GM20431 (cell line): ENCODE measurements around the gene CYP19A1.
"Not testable (repeated sequence)": the region's sequence is repeated elsewhere in the genome, so short reads cannot be mapped to it uniquely, and the experiment has no call there.

ENCODE experiments used
- in situ Hi-C: fragments of 300-500 bp; cut with MseI, MboI; formaldehyde crosslinking; loops from one replicate; pipeline ENCODE4 v1.15.0; 2020; ENCODE audit warnings: low sequenced_read_pairs; ENCODE audit not compliant: unreplicated experiment

CYP19A1 gene

DNA sequence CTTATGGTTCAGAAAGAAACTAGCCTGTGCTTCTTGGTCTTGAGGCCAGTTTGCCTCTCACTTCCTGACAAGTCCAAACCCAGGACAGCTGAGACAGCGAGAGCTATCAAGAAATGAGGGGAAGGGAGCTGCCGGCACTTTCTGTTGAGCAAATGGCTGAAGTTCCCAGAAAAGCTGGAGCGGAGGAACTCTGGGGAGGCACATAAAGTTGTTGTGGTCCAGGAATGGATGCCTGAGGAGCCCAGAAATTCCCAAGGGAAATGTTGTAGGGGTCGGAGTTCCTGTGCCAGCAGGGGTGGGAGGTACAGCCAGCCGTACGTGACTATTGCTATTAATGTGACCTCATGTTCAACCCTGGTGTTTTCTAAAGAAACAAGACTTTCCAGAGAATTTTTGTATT is 144.9 kb downstream of the CYP19A1 start:
- in situ Hi-C loops, result no loop called here

DNA sequence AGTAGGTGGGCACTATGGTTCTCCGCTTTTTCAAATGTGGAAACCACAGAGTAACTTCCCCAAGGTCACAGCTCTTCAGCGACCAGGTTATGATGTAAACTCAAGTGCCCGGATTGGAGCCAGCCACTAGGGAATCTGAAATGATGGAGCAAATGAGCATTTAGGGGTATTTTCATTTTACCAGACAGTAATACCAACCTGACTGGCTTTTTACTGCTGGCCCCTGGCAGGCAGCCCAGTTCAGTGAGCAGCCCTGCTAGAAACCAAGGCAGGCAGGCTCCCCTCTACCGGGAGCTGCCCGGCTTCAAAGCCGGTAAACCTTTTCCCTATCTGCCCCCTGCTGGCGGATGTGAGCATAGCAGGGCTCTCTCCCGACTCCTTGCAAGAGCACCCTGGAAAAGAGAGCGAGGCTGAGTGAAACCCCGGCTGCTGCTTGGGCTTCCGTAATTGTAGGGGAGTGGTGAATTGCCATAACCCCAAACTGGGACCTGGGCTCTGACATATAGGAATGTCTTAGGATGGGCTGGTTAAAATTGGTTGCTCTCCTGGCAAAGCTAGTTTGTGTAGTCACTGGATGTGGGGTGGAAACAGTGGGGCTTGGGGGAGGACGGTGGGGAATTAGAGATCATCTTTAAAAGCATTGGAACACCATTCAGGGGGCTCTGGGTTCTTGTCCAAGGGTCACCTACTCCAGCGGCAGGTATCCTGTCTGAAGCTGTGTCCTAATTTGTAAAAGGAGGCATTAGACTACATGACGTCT is 145.7 kb downstream of the CYP19A1 start:
- in situ Hi-C loops, result no loop called here

DNA sequence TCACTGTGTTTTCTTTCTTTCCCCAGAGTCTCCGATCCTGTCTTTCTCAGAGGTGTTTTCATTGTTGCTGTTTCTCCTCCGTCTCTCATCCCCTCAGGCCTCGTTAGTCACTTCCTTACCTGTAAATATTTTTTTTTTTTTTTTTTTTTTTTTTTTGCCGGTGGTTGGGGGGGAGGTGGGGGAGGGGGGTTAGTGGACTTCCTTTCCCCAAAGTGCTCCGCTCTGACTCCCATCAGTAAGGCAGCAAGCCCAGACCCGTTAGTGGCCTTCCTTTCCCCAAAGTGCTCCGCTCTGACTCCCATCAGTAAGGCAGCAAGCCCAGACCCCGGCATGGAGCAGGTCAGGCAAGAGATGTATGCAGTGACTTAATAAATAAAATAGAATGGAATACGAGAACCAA is 146.6 kb downstream of the CYP19A1 start:
- in situ Hi-C loops, result no loop called here

DNA sequence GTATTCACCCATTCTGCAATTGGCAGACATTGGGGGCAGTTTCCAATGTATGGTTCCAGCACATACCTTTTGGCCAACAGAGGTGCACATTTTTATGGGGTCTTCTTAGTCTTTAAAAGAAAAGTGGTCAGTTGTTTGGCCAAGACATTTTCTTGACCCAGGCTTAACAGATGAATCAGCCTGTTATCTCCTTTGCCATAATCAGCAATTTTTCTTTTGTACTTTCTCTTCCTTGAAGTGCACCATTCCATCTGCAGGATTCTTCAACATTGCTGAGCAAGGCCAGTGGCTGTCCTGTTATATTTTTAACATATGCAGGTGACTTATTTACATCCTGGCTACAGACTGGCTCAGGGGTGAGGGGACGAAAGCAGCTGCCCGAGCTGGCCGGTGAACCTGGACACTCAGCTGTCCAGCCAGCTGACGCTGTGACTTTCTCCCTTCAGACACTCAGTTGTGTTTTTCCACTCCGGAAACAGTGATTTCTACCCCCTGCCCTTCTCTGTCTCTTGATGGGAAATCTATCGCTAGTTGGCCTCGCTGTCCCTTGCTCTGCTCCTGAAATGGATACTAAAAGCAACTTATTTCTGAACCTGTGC is 147.2 kb downstream of the CYP19A1 start:
- in situ Hi-C loops, result no loop called here

DNA sequence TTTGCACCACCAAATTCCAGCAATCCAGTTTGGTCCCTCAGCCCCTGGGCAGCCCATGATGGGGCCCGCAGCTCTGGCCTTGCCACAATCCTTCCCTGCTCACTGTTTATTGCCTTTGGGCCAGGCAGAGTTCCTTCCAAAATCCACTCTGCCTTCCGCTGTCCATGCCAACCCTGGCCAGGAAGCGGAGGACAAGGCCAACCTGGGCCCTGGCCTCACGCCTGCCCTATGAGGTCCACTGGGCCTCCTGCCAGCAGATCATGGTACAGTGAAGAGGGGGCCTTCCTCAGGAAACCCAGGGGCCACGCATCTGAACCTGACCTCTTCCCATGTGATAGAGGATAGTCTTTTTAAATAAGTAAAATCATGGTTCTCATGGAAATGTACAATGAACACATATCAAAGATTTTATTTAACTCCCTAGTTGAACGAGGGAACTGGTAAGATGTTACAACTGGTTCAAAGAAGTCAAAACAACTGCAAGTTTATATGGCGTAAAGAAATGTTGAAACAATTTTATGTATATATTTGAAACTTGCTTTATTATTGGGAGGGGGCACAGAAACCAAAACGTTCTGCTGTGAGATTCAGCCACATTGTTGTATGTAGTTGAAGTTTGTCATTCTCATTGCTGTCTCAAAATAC is 147.8 kb downstream of the CYP19A1 start:
- in situ Hi-C loops, result no loop called here

DNA sequence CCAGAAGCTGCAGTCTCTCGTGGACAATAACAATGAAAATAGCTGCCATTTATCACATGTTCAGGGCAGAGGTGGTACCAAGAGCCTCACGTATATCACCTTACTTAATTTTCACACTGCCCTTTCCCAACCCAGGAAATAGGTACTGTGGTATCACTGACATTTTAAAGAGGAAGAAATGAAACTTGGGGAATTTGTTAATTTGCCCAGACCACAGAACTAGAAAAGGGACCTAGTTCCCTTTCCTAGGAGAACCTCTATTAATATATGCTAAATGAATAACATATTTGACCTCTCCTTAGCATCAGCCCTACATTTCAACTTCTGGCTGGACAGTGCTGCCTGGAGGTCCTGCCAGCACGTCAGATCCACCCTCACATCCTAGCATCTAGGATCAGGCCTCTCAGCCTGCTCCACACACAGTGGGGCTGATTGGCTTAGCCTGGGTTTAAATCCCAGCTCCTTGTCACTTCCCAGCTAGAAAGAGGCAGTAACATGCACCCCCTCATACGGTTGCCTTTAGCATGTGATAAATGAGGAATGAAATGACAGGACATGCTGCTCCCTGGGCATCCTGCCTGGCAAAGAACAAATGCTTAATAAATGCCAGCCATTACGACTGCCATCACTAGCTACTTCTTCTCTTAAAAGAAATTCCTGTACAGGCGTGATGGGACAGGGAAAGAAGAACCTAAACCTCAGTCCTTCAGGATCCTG is 148.6 kb downstream of the CYP19A1 start:
- in situ Hi-C loops, result no loop called here

DNA sequence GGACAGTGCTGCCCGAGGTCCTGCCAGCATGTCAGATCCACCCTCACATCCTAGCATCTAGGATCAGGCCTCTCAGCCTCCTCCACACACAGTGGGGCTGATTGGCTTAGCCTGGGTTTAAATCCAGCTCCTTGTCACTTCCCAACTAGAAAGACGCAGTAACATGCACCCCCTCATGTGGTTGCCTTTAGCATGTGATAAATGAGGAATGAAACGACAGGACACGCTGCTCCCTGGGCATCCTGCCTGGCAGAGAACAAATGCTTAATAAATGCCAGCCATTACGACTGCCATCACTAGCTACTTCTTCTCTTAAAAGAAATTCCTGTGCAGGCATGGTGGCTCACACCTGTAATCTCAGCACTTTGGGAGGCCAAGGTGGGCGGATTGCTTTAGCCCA is 149.6 kb downstream of the CYP19A1 start:
- in situ Hi-C loops, result not testable (repeated sequence)

DNA sequence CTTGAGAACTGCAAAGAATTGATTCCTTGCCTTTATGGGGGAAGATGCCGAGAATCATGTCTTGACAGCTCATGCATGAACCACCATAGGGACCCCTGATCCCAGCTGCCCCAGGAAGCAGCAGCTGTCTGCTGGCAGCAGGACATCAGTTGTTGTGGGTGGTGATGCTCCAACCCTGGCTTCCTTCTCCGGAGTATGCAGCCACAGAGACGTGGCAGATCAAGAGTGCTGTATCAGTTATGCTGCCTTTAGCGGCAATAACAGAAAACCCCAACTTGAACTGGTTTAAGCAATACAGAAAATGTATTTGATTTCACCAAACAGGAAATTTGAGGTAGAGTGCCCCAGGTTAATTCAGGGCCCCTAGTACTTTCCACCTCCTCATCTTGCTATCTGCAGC is 151.5 kb downstream of the CYP19A1 start:
- in situ Hi-C loops, result no loop called here

DNA sequence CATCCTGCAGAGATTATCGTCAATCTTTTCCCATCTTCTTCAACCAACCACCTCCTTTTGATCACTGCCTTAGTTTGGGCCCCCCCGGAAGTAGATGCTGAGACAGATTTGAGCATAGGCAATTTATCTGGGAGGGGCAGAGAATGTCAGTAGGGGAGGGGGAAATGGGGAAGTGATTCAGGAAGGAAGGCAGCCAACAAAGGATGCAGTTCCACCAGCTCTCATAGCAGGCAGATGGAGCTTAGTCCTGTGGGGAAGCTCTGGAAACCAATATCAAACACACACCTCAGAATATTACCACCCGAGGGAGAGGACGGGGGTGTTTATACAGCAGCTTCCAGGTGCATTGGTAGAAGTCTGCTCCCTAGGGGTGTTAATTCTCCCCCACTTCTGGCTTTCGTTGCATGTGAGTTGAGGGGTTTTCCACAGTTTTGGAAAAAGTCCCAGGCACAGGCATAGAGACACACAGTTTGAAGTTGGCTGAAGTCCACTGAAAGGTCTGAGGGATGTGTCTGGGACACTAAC is 152.2 kb downstream of the CYP19A1 start:
- in situ Hi-C loops, result no loop called here

DNA sequence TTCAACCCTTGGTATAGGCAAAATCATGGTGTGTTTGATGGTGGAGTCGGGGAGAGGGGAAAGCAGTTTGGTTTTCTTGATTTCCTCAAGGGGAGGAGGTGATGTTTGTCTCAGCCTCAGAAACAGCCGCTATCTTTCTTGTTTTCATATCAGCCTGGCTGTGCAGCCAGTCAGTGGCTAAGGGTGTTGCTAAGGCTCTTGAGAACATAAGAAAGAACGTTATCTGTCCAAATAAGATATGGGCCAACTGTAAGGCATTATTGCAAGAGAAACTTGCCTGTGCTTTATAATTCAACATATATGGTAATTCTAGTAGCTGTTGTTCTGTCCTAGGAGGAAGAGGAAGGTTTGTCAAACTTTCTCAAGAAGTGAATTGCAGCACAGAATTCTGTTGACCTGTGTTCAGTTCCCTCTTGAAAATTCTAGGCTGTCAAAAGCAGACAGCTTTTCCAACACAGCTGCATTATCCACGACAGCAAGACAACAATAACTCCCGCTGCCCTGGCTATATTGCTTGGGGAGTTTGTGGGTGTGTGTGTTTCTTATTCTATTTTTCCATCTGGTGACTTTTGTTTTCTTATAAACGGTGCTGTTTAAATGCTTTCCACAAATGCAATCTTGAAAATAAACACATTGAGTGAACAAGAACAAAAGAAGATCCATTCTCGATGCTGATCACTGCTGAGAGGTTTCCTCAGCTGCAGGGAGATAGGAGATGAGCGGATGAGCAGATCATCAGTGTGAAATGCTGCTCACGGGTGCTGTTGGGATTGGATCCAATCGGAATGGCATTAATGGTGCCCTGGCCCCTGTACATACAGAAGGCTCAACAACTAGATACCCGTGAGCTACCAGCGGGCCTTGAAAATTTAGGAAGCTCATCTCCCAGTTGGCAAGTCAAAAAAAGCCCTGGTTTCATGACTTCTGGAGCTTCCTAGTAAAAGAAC is 152.9 kb downstream of the CYP19A1 start:
- in situ Hi-C loops, result no loop called here

DNA sequence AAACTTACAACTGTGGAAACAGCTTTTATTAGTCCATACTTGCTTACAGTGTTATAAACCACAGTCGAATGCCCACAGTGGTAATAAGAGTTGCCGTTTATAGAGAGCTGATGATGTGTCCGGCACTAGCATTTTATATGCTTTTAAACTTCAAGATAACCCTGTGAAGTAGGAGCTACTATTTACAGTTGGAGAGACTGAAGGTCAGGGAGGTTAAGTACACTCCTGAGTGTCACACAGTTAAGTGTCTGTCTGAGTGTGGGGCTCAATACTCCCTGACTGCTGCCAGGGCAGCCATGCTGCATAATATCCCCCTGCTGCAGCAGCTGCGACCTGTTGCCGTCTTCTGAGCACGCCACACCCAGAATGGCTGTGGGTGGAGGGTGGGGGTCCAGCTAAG is 153.8 kb downstream of the CYP19A1 start:
- in situ Hi-C loops, result no loop called here

DNA sequence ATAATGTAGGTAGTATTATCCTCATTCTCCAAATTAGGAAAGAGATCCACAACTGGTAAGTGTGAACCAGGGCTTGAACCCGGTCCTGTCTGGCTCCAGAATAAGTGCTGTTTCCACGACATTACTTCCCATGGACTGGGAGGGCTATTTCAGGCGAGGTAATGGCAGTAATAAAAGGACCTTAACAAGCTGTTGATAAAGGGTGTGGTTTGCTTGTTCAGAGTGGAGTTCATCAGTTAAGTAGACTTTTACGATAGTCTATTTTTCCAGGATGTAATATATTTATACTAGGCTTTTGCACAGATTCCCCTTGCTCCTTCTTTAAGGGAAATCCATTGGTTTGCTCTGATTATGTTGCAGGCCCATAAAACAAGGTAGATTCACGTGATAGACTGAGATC is 155.3 kb downstream of the CYP19A1 start:
- in situ Hi-C loops, result no loop called here

DNA sequence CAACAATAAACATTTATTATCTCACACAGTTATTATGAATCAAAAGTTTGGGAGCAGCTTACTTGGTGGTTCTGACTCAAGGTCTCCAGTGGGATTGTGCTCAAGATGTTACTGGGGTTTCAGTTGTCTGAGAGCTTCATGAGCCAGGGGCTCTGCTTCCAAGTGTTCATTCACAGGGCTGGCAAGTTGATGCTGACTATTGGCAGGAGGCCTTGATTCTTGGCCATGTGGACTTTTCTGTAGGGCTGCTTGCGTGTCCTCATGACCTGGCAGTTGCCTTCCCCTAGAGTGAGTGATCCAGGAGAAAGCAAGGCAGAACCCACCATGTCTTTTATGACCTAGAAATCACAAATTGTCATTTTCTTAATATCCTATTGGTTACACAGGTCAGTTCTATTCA is 156.5 kb downstream of the CYP19A1 start:
- in situ Hi-C loops, result no loop called here

DNA sequence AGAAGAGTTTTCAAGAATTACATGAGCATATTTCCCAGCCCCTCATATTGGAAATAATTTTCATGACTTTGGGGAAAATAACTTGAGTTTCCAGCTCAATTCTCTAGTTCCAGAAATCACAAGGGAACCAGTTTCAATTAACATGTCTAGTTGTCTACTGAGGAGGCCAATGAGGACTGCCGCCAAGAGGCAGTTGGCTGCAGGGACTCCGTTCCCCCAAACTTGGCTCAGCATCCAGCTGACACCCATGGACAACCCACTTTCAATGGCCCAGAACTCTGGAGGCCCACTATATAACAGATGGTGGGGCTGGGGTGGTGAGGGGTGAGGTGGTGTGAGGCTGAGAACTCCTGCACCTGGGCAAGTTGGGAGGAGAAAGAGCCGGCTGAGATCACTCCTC is 157.2 kb downstream of the CYP19A1 start:
- in situ Hi-C loops, result no loop called here

DNA sequence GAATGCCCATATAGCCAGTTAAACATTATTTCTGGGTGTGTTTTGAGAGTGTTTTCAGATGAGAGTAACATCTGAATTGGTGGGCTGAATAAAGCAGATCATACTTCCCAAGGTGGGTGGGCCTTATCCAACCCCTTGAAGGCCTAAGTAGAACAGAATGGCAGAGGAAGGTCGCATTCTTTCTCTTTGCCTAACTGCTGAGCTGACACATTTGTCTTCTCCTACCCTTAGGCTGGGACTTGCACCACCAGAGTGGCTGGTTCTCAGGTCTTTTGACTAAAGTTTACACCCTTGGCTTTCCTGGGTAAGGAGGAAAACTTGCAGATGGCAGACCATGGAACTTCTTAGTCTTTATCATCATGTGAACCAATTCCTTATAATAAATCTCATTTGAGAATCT is 157.9 kb downstream of the CYP19A1 start:
- in situ Hi-C loops, result no loop called here

DNA sequence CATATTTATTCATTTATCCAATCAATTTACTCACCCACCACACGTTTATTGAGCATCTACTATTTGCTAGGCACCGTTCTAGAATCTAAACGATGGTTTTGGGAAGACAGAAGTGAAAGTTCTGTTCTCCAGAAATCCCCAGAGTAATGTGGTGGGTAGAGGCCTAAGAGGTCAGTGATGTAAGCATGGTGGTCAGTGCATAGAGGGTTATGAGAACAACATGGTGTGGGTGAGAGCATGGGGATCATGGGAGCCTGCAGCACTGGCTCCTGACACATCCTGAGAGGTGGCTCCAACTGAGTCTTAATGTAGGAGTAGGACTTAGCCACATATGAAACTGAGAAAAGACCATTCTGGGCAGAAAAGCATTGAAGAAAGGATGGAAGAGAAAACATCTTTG is 158.4 kb downstream of the CYP19A1 start:
- in situ Hi-C loops, result no loop called here

DNA sequence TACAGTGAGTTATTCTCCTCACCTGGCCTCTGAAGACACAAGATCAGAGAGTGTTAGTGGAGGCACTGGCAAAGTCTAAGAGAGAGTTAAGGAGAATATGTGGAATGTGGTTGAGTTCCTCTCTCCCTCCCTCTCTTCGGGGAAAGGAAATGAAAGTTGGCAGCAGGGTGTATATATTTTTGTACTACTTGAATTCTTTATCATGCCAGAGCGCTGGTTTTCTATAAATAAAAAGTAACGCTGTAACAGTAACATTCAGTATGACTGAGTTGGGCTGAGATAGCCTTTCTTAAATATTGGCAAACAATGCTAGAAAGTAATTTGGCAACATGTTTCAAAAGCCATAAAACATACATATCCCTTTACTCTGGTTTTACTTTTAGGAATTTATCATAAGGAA is 166.2 kb downstream of the CYP19A1 start:
- in situ Hi-C loops, result loop anchor here (25.0 kb wide), 1 partner anchor 215 kb away; no protein-coding TSS in a partner anchor

DNA sequence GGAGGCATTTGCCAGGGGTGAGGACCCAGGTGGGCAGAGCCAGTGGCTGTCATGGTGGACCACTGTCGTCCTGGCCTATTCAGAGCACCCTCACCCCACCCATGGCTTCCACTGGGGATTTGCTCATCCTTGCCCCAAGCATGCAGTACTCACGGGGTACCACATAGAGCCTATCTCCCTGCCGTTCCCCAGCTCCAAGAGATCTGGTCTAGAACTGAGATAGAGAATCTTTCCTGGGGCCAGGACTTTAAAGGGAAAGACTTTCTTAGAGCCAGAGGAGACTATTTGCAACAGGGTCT is 166.8 kb downstream of the CYP19A1 start:
- in situ Hi-C loops, result loop anchor here (25.0 kb wide), 1 partner anchor 216 kb away; no protein-coding TSS in a partner anchor

DNA sequence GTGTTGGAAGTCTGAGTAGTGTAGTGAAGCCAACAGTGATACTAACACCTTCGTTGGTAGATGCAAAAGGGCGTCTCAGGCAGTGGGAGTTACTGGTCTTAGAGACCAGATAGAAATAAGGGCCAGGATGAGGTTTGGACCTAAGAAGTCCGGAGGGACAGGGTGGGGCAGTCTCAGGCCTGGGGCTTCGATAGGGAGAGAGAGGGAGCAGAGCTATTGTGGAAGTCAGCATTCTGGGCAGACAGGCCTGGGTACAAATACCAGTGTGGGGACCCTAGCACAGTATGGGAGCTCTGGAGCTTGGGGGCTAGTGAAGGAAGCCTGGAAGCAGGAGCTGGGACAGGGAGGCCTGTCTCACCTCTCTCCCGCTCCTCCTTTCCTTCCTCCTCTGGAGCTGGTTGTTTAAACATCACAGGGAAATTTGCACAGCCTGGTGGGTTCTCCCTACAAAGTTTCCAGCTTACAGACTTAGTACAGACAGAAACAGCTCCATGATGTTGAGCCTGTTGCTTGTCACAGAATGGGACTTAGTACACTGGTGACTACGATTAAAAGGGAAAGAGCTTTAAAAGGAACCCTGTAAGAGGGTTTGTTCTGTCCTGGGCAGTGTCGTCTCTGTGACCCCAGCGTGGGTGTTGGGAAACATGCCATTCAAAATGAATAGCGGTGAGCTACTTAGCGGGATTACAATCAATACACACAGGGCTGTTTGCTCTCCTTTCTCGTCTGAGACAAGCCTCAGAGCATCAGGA is 167.3 kb downstream of the CYP19A1 start:
- in situ Hi-C loops, result loop anchor here (25.0 kb wide), 1 partner anchor 216 kb away; no protein-coding TSS in a partner anchor
